ENCODE results near the gene TTLL7. TPM values are rescaled to one million over a fixed set of nuclear protein-coding genes. Genes with fewer than 3 reads are reported as not detected.
A peak's percentile ranks its signal among the peaks of the same experiment; 100 is the strongest.

Gene TTLL7
- total RNA-seq, 2 donors from 2014 or later, result 4.1 to 5.0 TPM

GRCh38 chr1:83829106-83829505 is 169.8 kb downstream of the TTLL7 start:
- Histone ChIP-seq H3K9me3 (no peaks in the 10 kb centered on the region), H3K27me3 (no peaks in the 10 kb centered on the region), H3K27ac (no peak overlapping the region), H3K4me1 (no peaks in the 10 kb centered on the region), H3K36me3 (no peaks in the 10 kb centered on the region), H3K4me3 (no peak overlapping the region), H3K9ac (ENCODE audit: low read depth in 2 of 2, low read length in 2 of 2) (no peak overlapping the region)
- no peak for DNase-seq
- intact Hi-C loops (cut with DNase I), result no loop called here
- TF ChIP-seq, protein P1, sequence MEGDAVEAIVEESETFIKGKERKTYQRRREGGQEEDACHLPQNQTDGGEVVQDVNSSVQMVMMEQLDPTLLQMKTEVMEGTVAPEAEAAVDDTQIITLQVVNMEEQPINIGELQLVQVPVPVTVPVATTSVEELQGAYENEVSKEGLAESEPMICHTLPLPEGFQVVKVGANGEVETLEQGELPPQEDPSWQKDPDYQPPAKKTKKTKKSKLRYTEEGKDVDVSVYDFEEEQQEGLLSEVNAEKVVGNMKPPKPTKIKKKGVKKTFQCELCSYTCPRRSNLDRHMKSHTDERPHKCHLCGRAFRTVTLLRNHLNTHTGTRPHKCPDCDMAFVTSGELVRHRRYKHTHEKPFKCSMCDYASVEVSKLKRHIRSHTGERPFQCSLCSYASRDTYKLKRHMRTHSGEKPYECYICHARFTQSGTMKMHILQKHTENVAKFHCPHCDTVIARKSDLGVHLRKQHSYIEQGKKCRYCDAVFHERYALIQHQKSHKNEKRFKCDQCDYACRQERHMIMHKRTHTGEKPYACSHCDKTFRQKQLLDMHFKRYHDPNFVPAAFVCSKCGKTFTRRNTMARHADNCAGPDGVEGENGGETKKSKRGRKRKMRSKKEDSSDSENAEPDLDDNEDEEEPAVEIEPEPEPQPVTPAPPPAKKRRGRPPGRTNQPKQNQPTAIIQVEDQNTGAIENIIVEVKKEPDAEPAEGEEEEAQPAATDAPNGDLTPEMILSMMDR (IDR thresholded peaks at IDR 0.05), result no peak

DNA sequence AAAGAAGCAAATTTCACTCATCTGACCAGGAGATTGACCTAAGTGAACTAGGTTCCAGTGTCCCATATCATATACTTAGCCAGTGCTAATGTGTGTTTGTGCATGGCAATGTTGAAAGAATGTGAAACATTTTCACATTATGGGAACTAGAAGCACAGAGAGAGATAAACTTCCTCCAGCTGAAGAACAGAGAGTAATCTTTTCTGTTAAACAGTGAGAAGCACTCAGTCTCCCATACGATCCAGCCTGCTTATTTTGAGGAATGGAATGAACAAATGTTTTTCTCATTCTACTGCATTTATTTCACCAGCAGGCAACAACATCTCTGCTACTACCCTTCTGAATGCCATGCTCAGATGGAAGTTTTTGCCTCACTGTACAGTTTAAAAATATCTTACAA is 170.5 kb downstream of the TTLL7 start:
- no peak overlapping the region for H3K4me3 ChIP-seq
- intact Hi-C loops (cut with DNase I), result no loop called here
- H3K27ac ChIP-seq, result no peak overlapping the region
- no peaks in the 10 kb centered on the region for H3K36me3 ChIP-seq
- no peak for DNase-seq
- no peaks in the 10 kb centered on the region for H3K27me3 ChIP-seq
- TF ChIP-seq, protein P1 (IDR thresholded peaks at IDR 0.05), result no peak
- H3K4me1 ChIP-seq, result no peaks in the 10 kb centered on the region
- no peaks in the 10 kb centered on the region for H3K9me3 ChIP-seq
- H3K9ac ChIP-seq (ENCODE audit: low read depth in 2 of 2, low read length in 2 of 2), result no peak overlapping the region

DNA sequence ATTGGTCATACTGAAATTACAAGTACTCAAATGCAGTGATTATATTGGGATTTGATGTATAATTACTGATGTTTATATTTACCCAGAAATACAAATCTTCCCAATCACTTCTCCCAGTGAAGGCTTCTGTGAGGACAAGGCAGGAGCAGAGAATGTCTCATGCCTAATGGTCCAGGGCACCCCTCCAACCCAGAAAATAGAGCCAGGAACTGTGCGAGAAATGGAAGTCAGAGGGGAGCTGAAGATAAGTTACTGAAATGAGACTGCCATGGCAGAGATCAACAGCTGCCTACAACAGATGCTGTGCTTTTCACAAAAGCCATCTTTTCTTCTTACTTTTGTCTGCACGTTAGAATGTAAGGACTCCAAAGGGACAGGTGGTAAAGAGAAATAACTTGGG is 171.2 kb downstream of the TTLL7 start:
- Histone ChIP-seq H3K9me3 (no peaks in the 10 kb centered on the region), H3K4me3 (no peak overlapping the region), H3K4me1 (no peaks in the 10 kb centered on the region), H3K36me3 (no peaks in the 10 kb centered on the region), H3K9ac (ENCODE audit: low read depth in 2 of 2, low read length in 2 of 2) (no peak overlapping the region), H3K27ac (no peak overlapping the region), H3K27me3 (no peaks in the 10 kb centered on the region)
- DNase-seq, result no peak
- TF ChIP-seq, protein P1 (IDR thresholded peaks at IDR 0.05), result no peak
- intact Hi-C loops (cut with DNase I), result no loop called here

GRCh38 chr1:83822208-83822607 is 176.7 kb downstream of the TTLL7 start:
- DNase-seq, result no peak
- H3K27ac ChIP-seq, result no peak overlapping the region
- H3K9ac ChIP-seq (ENCODE audit: low read depth in 2 of 2, low read length in 2 of 2), result no peak overlapping the region
- TF ChIP-seq, protein P1 (IDR thresholded peaks at IDR 0.05), result no peak
- no peaks in the 10 kb centered on the region for H3K27me3 ChIP-seq
- H3K9me3 ChIP-seq, result no peaks in the 10 kb centered on the region
- H3K4me1 ChIP-seq, result no peaks in the 10 kb centered on the region
- no peak overlapping the region for H3K4me3 ChIP-seq
- intact Hi-C loops (cut with DNase I), result no loop called here
- H3K36me3 ChIP-seq, result no peaks in the 10 kb centered on the region

- Histone ChIP-seq H3K4me1 (no peaks in the 10 kb centered on the region), H3K4me3 (no peak overlapping the region), H3K27ac (no peak overlapping the region), H3K9ac (ENCODE audit: low read depth in 2 of 2, low read length in 2 of 2) (no peak overlapping the region), H3K27me3 (no peaks in the 10 kb centered on the region), H3K9me3 (no peaks in the 10 kb centered on the region), H3K36me3 (no peaks in the 10 kb centered on the region)
- intact Hi-C loops (cut with DNase I), result no loop called here
- DNase-seq, result no peak
- TF ChIP-seq, protein P1 (IDR thresholded peaks at IDR 0.05), result no peak
Observed at GRCh38 chr1:83819436-83819835, 179.5 kb downstream of the TTLL7 start.

DNA sequence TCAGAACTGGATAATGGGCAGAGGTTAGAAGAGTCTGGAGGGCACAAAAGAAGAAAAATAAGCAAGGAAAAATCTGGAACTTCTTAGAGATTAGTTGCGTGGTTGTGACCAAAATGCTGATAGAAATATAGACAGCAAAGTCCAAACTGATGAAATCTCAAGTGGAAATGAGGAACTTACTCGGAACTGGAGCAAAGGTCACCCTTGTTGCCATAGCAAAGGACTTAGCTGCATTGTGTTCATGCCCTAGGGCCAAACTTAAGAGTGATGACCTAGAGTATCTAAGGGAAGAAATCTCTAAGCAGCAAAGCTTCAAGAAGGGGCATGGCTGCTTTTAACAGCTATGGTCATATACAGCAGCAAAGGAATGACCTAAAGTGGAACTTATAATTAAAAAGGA is 180.0 kb downstream of the TTLL7 start:
- TF ChIP-seq, protein P1 (IDR thresholded peaks at IDR 0.05), result no peak
- H3K27ac ChIP-seq, result no peak overlapping the region
- no peaks in the 10 kb centered on the region for H3K4me1 ChIP-seq
- intact Hi-C loops (cut with DNase I), result no loop called here
- DNase-seq, result peak; percentile 26
- no peak overlapping the region for H3K4me3 ChIP-seq
- no peak overlapping the region for H3K9ac ChIP-seq (ENCODE audit: low read depth in 2 of 2, low read length in 2 of 2)
- H3K27me3 ChIP-seq, result no peaks in the 10 kb centered on the region
- no peaks in the 10 kb centered on the region for H3K36me3 ChIP-seq
- no peaks in the 10 kb centered on the region for H3K9me3 ChIP-seq

Measured in colonic mucosa (tissue), 4 donors.